Measurements from ENCODE around the gene SIGLEC7. TPM values are rescaled to one million over a fixed set of nuclear protein-coding genes. Genes with fewer than 3 reads are reported as not detected.

The SIGLEC7 gene
- polyA plus RNA-seq, 1 of the 3 experiments (the other 2 are of a cell fraction): not detected

DNA sequence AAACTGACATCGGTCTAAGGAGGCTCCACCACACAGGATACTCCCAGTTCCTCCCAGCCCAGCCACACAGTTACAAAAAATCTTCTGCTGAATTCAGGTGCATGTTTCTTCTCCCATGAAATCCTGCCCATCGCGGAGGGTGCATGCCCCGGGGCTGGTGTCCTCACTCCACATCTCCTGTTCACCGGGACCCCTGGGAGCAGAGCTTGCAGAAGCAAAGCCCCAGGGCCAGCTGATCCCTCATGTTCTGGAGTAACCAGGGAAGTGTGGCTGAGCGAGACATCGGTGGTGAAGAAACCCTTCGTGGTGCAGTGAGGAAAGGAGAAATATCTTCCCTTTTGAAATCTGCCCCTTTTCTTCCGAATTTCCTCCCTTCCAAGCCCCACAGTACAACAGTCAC is 18.3 kb upstream of the SIGLEC7 start:
- TF ChIP-seq RFX5 (IDR thresholded peaks at IDR 0.05; ENCODE audit: low read length) (no peak), RAD21 (IDR thresholded peaks at IDR 0.05; ENCODE audit: low read length) (no peak), RCOR1 (IDR thresholded peaks at IDR 0.05; ENCODE audit: low read length) (no peak), YY1 (IDR thresholded peaks at IDR 0.05; ENCODE audit: low read depth) (no peak), FOSL2 (IDR thresholded peaks at IDR 0.05; ENCODE audit: borderline replicate concordance, low read depth) (no peak), MEF2A (IDR thresholded peaks at IDR 0.05; ENCODE audit: borderline replicate concordance, low read depth) (no peak), GATA2 (CRISPR knock-in tag; IDR thresholded peaks at IDR 0.05) (no peak), ELF1 (IDR thresholded peaks at IDR 0.05) (no peak), SIN3A (IDR thresholded peaks at IDR 0.05; ENCODE audit: borderline replicate concordance, low read depth, low read length) (no peak), MXI1 (IDR thresholded peaks at IDR 0.05; ENCODE audit: low read depth, low read length) (no peak), FOXM1 (IDR thresholded peaks at IDR 0.05; ENCODE audit: low read depth) (no peak), NFIC (IDR thresholded peaks at IDR 0.05; ENCODE audit: borderline replicate concordance) (no peak), JUND (IDR thresholded peaks at IDR 0.05) (no peak), IRF3 (IDR thresholded peaks at IDR 0.05; ENCODE audit: low read depth, low read length) (no peak), GABPA (IDR thresholded peaks at IDR 0.05; ENCODE audit: low read depth) (no peak)
- TF ChIP-seq, protein P1, sequence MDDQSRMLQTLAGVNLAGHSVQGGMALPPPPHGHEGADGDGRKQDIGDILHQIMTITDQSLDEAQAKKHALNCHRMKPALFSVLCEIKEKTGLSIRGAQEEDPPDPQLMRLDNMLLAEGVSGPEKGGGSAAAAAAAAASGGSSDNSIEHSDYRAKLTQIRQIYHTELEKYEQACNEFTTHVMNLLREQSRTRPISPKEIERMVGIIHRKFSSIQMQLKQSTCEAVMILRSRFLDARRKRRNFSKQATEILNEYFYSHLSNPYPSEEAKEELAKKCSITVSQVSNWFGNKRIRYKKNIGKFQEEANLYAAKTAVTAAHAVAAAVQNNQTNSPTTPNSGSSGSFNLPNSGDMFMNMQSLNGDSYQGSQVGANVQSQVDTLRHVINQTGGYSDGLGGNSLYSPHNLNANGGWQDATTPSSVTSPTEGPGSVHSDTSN (IDR thresholded peaks at IDR 0.05): no peak
- TF ChIP-seq, protein P2, sequence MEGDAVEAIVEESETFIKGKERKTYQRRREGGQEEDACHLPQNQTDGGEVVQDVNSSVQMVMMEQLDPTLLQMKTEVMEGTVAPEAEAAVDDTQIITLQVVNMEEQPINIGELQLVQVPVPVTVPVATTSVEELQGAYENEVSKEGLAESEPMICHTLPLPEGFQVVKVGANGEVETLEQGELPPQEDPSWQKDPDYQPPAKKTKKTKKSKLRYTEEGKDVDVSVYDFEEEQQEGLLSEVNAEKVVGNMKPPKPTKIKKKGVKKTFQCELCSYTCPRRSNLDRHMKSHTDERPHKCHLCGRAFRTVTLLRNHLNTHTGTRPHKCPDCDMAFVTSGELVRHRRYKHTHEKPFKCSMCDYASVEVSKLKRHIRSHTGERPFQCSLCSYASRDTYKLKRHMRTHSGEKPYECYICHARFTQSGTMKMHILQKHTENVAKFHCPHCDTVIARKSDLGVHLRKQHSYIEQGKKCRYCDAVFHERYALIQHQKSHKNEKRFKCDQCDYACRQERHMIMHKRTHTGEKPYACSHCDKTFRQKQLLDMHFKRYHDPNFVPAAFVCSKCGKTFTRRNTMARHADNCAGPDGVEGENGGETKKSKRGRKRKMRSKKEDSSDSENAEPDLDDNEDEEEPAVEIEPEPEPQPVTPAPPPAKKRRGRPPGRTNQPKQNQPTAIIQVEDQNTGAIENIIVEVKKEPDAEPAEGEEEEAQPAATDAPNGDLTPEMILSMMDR (IDR thresholded peaks at IDR 0.05): no peak
- TF ChIP-seq, protein P3, sequence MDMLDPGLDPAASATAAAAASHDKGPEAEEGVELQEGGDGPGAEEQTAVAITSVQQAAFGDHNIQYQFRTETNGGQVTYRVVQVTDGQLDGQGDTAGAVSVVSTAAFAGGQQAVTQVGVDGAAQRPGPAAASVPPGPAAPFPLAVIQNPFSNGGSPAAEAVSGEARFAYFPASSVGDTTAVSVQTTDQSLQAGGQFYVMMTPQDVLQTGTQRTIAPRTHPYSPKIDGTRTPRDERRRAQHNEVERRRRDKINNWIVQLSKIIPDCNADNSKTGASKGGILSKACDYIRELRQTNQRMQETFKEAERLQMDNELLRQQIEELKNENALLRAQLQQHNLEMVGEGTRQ (IDR thresholded peaks at IDR 0.05; ENCODE audit: borderline replicate concordance, low read depth, low read length): no peak
- ChIA-PET CTCF (no interaction called here), POLR2A (no interaction called here)
- H3K9me2 ChIP-seq: no peaks in the 10 kb centered on the region
- H3K9ac ChIP-seq: no peak overlapping the region
- no peaks in the 10 kb centered on the region for H3F3A ChIP-seq (replicated peaks; ENCODE audit: insufficient read depth)
- peaks cover 62% of the 10 kb centered on the region for H3K27me3 ChIP-seq (ENCODE audit: insufficient read depth)
- no peaks in the 10 kb centered on the region for H3K9me3 ChIP-seq
- no peaks in the 10 kb centered on the region for H3K79me2 ChIP-seq (ENCODE audit: insufficient read depth)
- H3K27ac ChIP-seq (ENCODE audit: low read depth in 2 of 2, low read length in 1 of 2): no peak overlapping the region
- H2AFZ ChIP-seq (ENCODE audit: low read depth): no peak overlapping the region
- H4K20me1 ChIP-seq (ENCODE audit: insufficient read depth): no peaks in the 10 kb centered on the region
- 9% methylated on average over 9 of the region's 9 CpGs for WGBS (ENCODE audit: low lambda C conversion rate)
- no peaks in the 10 kb centered on the region for H3K4me1 ChIP-seq (ENCODE audit: control insufficient read depth in 1 of 2, insufficient read depth in 2 of 2, low read depth in 1 of 2, low read length in 1 of 2)
- H3K4me2 ChIP-seq: no peak overlapping the region
- no peaks in the 10 kb centered on the region for H3K36me3 ChIP-seq (replicated peaks in 1 of 2; ENCODE audit: control insufficient read depth in 1 of 2, insufficient read depth in 2 of 2, low read length in 1 of 2)
- no peak for DNase-seq
- no peak overlapping the region for H3K4me3 ChIP-seq (ENCODE audit: low read depth in 2 of 2, low read length in 1 of 2)

All from SK-N-SH (cell line).